ENCODE results near the gene PNMA8B.

- TF ChIP-seq EP300 (IDR thresholded peaks at IDR 0.05; ENCODE audit: borderline replicate concordance) = no peak
- no peak for TF ChIP-seq RAD21 (IDR thresholded peaks at IDR 0.05; ENCODE audit: low read depth)
- TF ChIP-seq TAF1 (IDR thresholded peaks at IDR 0.05; ENCODE audit: low read depth) = no peak
- no peak for TF ChIP-seq YY1 (IDR thresholded peaks at IDR 0.05; ENCODE audit: low read depth)
- no peak for TF ChIP-seq USF1 (IDR thresholded peaks at IDR 0.05)
- no peak for TF ChIP-seq REST (IDR thresholded peaks at IDR 0.05; ENCODE audit: low read depth)
Measured at GRCh38 chr19:46460055-46460454, 35.6 kb downstream of the PNMA8B start.

Data from Ishikawa (cell line).